IPS DF 4.7 (cell line): Measurements from ENCODE around the gene MTFR1L.

Experiments
- DNase-seq: peaks from one replicate; pipeline ENCODE4 v3.0.0-alpha.2; 2013; ENCODE audit warnings: low spot score; ENCODE audit errors: extremely low read depth

The MTFR1L gene

DNA sequence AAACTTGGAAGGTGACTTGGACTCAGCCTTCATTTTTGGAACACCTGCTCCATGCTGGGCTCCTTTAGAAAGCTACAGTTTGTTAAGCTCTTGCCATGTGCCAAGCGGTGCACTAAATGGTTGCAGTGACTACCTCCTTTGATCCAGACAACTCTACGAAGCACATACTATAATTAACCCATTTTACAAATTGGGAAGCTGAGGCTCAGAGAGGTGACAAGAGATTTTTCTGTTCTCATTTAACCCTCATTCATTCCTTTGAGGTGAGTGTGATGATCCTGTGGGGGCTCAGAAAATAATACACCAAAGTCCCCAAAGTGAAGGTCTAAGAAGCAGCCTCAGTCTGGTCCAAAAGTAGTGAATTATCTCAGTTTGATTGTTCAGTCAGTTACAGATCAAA is 57.4 kb downstream of the MTFR1L start:
- no peak for DNase-seq

DNA sequence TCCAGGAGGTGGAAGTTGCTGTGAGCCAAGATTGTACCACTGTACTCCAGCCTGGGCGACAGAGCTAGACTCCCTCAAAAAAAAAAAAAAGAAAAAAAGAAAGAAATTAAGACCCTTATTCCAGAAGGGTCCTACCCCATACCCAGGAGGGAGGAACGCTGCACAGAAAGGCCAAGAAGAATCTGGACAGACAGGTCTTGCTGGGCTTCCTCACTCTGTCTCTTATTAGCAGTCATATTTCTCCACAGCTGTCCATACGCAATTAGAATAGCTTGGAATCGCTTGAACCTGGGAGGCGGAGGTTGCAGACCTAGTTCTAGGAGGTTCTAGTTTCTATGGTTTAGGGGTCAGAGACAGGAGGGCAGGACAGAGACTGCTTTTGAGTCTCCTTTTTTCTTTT is 58.9 kb downstream of the MTFR1L start:
- DNase-seq = no peak

- DNase-seq = no peak
Observed at GRCh38 chr1:25879675-25880074, 59.9 kb downstream of the MTFR1L start.

DNA sequence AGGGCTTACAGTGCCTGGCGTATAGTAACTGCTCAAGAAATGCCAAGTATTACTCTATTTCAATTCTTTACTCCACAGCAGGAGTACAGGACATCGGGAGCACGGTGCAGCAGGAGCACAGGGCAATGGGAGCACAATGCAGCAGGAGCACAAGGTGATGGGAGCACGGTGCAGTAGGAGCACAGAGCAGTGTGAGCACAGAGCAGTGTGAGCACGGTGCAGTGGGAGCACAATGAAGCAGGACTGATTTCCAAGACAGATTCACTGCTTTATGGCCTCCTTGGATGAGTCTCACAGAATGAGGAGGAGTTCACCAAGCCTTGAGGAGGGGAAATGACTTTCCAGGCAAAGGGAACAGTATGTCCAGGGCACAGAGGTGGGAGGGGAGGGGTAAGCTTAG is 60.8 kb downstream of the MTFR1L start:
- DNase-seq = no peak

DNA sequence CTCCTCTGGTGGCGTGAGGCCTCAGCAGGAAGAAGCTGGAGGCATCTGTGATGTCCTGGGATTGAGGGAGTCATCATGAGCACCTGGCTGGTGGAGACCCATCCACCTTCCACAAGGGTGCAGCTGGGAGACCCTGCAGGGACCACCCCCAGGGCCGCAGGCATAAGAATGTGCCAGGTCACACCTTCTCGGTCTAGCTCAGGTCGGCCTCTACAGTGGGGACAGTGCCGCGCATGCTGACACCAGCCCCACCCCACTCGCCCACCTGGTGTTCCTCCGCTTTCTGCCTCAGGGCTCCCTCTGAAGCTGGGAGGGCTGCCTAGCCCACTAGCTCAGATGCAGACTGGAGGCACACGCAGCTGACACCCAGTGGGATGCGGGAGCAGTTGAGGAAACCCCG is 61.5 kb downstream of the MTFR1L start:
- DNase-seq = no peak
